WERI-Rb-1 (cell line): ENCODE data around the gene PTPRD.
A peak's percentile ranks its signal among the peaks of the same experiment; 100 is the strongest.

Experiments
- DNase-seq: peaks from one replicate; pipeline ENCODE4 v3.0.0-alpha.2; 2020
- H3K27ac ChIP-seq: fragments of 250-450 bp; sonication (Bioruptor Pico); 2 replicates; pipeline ENCODE4 v1.5.1; 2020; ENCODE audit warnings: mild to moderate bottlenecking, moderate library complexity
- H3K27me3 ChIP-seq: fragments of 250-450 bp; sonication (Bioruptor Pico); 2 replicates; pipeline ENCODE4 v1.5.1; 2021; ENCODE audit warnings: mild to moderate bottlenecking, low read depth, moderate library complexity; ENCODE audit not compliant: insufficient read depth, severe bottlenecking
- H3K36me3 ChIP-seq: fragments of 250-450 bp; sonication (Bioruptor Pico); 2 replicates; pipeline ENCODE4 v1.5.1; 2020; ENCODE audit warnings: mild to moderate bottlenecking, moderate library complexity
- H3K4me3 ChIP-seq: 2 replicates; pipeline ENCODE4 v1.5.1; 2011; ENCODE audit warnings: low read depth, mild to moderate bottlenecking, control low read depth, low read length
- H3K9me3 ChIP-seq: fragments of 250-450 bp; sonication (Bioruptor Pico); 2 replicates; pipeline ENCODE4 v1.5.1; 2021; ENCODE audit warnings: mild to moderate bottlenecking, moderate library complexity; ENCODE audit not compliant: severe bottlenecking
- TF ChIP-seq, protein P1 (sequence below): IDR thresholded peaks from 2 replicates; pipeline ENCODE4 v1.5.1; 2011; ENCODE audit warnings: low read depth, mild to moderate bottlenecking, control low read depth, inconsistent platforms, low read length

Gene PTPRD

GRCh38 chr9:9804109-9804508 is 808.7 kb downstream of the PTPRD start:
- TF ChIP-seq, protein P1, sequence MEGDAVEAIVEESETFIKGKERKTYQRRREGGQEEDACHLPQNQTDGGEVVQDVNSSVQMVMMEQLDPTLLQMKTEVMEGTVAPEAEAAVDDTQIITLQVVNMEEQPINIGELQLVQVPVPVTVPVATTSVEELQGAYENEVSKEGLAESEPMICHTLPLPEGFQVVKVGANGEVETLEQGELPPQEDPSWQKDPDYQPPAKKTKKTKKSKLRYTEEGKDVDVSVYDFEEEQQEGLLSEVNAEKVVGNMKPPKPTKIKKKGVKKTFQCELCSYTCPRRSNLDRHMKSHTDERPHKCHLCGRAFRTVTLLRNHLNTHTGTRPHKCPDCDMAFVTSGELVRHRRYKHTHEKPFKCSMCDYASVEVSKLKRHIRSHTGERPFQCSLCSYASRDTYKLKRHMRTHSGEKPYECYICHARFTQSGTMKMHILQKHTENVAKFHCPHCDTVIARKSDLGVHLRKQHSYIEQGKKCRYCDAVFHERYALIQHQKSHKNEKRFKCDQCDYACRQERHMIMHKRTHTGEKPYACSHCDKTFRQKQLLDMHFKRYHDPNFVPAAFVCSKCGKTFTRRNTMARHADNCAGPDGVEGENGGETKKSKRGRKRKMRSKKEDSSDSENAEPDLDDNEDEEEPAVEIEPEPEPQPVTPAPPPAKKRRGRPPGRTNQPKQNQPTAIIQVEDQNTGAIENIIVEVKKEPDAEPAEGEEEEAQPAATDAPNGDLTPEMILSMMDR, result no peak
- Histone ChIP-seq H3K9me3 (no peaks in the 10 kb centered on the region), H3K36me3 (no peaks in the 10 kb centered on the region), H3K27me3 (no peaks in the 10 kb centered on the region), H3K27ac (no peak overlapping the region), H3K4me3 (no peak overlapping the region)
- DNase-seq, result no peak

DNA sequence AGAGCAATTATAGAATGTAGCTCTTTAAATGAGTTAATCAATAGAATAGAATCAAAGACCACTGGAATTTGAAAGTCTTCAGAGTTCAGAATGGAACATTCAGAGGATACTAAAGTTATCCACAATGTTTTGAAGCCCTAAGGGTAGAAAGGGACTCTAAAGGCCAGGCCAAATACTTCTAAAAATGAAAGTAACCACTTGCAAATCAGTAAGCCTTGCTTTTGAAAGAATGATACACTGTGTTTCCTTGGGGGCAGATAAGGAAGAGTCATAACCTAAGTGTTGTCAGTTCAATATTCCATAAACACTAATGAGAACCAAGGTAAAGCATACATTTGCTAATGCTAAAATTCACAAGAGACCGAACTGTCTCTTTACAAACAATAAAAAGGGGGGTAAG is 813.5 kb downstream of the PTPRD start:
- no peak overlapping the region for H3K4me3 ChIP-seq
- no peaks in the 10 kb centered on the region for H3K36me3 ChIP-seq
- no peak overlapping the region for H3K27ac ChIP-seq
- H3K27me3 ChIP-seq, result no peaks in the 10 kb centered on the region
- DNase-seq, result no peak
- TF ChIP-seq, protein P1, result no peak
- no peaks in the 10 kb centered on the region for H3K9me3 ChIP-seq

GRCh38 chr9:9792144-9792857 is 820.5 kb downstream of the PTPRD start:
- Histone ChIP-seq H3K4me3 (no peak overlapping the region), H3K27me3 (no peaks in the 10 kb centered on the region), H3K36me3 (no peaks in the 10 kb centered on the region), H3K9me3 (no peaks in the 10 kb centered on the region), H3K27ac (no peak overlapping the region)
- TF ChIP-seq, protein P1, result no peak
- no peak for DNase-seq

GRCh38 chr9:9791611-9792010 is 821.2 kb downstream of the PTPRD start:
- Histone ChIP-seq H3K4me3 (no peak overlapping the region), H3K27me3 (no peaks in the 10 kb centered on the region), H3K27ac (no peak overlapping the region), H3K9me3 (no peaks in the 10 kb centered on the region), H3K36me3 (no peaks in the 10 kb centered on the region)
- TF ChIP-seq, protein P1, result no peak
- DNase-seq, result no peak

GRCh38 chr9:9790216-9790872 is 822.5 kb downstream of the PTPRD start:
- Histone ChIP-seq H3K36me3 (no peaks in the 10 kb centered on the region), H3K27ac (no peak overlapping the region)
- TF ChIP-seq, protein P1, result peak; percentile 65

More at GRCh38 chr9:9790216-9790872, 822.5 kb downstream of the PTPRD start:
- no peak overlapping the region for H3K4me3 ChIP-seq
- no peaks in the 10 kb centered on the region for H3K9me3 ChIP-seq
- peak; percentile 48 for DNase-seq
- no peaks in the 10 kb centered on the region for H3K27me3 ChIP-seq
